ENCODE data around the gene NMNAT1.
"Not testable (repeated sequence)": the region's sequence is repeated elsewhere in the genome, so short reads cannot be mapped to it uniquely, and the experiment has no call there.

NMNAT1 gene

DNA sequence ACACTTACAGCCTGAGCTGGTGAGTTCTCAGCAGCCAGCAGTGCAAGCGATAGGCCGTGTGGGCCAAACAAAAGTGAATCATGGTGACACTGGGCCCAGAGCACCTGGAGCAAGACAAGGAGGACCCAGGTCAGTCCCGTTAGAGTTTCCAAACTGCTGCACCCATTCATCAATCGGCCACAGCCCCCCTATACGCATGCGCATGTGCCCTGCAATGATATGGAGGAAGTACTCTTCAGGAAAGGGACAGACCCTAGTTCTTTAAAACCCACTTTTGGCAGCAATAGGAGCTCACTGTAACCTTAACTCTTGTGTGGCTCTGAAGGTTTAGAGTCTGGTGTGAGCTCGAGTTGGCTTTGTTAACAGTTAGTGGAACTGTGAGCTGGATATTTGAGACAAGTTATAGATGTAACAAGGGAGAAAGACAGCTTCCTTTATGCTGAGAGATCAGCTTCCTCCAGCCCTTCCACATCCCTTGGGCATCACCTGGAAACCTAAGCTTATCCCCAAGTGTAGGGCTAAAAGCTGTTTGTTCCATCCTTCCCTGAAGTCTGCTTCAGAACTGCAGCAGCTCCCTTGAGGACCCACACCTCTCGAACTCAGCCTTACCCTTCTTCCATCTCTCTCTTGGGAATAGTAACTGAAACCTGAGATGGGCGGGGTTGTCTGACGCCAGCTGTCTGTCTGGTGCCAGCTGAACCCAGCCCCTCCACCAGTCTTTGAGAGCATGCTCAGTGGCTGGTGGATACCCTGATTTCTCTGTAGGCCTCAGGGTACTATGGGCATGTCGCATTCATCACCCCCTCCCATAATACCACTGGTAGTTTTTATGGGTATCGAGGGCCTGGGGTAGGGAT lies 17.7 kb downstream of the NMNAT1 start:
- Mint-ChIP-seq H3K4me1 (peaks cover 18% of the 10 kb centered on the region), H3K27me3 (no peaks in the 10 kb centered on the region), H3K27ac (peak overlapping the region; percentile 79), H3K9me3 (no peaks in the 10 kb centered on the region), H3K36me3 (no peaks in the 10 kb centered on the region), H3K4me3 (peak overlapping the region; percentile 32)
- ATAC-seq = peak; percentile 96

DNA sequence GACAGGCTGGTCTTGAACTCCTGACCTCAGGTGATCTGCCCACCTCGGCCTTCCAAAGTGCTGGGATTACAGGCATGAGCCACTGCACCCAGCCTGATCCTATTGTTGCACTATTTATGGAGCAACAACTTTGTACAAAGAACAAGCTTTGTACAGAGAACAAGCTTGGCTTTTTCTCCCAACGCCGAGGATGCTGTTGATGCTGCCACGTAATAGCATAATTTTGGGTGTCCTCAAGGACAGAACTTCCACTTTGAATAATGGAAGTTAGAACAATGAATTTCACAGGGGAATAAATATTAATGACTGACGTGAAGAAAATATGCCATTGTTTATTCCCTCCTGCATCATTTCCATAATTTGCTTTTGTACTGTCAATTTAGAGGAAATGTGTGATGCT lies 41.0 kb downstream of the NMNAT1 start:
- no peak overlapping the region for H3K4me3 Mint-ChIP-seq
- H3K9me3 Mint-ChIP-seq = no peaks in the 10 kb centered on the region
- no peaks in the 10 kb centered on the region for H3K4me1 Mint-ChIP-seq
- no peak for ATAC-seq
- H3K36me3 Mint-ChIP-seq = peaks cover 21% of the 10 kb centered on the region
- no peaks in the 10 kb centered on the region for H3K27me3 Mint-ChIP-seq
- H3K27ac Mint-ChIP-seq = no peak overlapping the region

GRCh38 chr1:9985001-9985400 lies 41.7 kb downstream of the NMNAT1 start:
- peaks cover 21% of the 10 kb centered on the region for H3K36me3 Mint-ChIP-seq
- H3K4me1 Mint-ChIP-seq = no peaks in the 10 kb centered on the region
- no peak overlapping the region for H3K4me3 Mint-ChIP-seq
- H3K27me3 Mint-ChIP-seq = no peaks in the 10 kb centered on the region
- H3K9me3 Mint-ChIP-seq = no peaks in the 10 kb centered on the region
- no peak overlapping the region for H3K27ac Mint-ChIP-seq
- no peak for ATAC-seq

GRCh38 chr1:9989773-9990172 lies 46.5 kb downstream of the NMNAT1 start:
- H3K27ac Mint-ChIP-seq = no peak overlapping the region
- no peak overlapping the region for H3K4me3 Mint-ChIP-seq
- peaks cover 4% of the 10 kb centered on the region for H3K36me3 Mint-ChIP-seq
- H3K9me3 Mint-ChIP-seq = no peaks in the 10 kb centered on the region
- no peaks in the 10 kb centered on the region for H3K27me3 Mint-ChIP-seq
- no peaks in the 10 kb centered on the region for H3K4me1 Mint-ChIP-seq
- no peak for ATAC-seq

DNA sequence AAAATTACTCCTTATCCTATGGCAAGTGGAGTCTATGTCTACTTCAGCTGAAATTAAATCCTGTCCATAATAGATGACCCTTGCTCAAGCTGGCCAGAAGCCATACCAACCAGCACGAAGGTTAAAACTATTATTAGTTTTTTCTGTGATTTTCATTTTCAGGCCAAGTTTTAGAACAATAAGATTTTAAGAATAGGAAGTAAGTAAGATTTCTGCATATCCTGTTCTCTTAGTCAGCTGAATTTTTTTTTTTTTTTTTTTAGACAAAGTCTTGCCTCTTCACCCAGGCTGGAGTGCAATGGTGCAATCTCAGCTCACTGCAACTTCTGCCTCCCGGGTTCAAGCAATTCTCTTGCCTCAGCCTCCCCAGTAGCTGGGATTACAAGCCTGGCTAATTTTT lies 47.7 kb downstream of the NMNAT1 start:
- no peak overlapping the region for H3K27ac Mint-ChIP-seq
- no peak for ATAC-seq
- H3K9me3 Mint-ChIP-seq = no peaks in the 10 kb centered on the region
- H3K27me3 Mint-ChIP-seq = no peaks in the 10 kb centered on the region
- no peaks in the 10 kb centered on the region for H3K4me1 Mint-ChIP-seq
- H3K36me3 Mint-ChIP-seq = no peaks in the 10 kb centered on the region
- H3K4me3 Mint-ChIP-seq = no peak overlapping the region

DNA sequence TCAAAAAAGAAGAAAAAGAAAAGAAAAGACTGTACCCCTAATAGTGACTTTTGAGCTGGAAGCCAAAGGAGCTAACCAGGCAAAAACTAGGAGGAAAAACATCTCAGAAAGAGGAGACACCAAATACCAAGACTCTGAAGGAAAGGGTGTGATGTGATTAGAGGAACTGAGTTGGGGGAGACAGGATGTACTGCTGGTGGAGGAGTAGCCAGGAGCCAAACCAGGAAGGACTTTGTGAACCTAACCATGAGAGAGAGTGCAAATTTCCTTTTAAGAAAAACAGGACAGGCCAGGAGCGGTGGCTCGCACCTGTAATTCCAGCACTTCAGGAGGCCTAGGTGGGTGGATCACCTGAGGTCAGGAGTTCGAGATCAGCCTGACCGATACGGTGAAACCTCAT lies 49.6 kb downstream of the NMNAT1 start:
- Mint-ChIP-seq H3K27ac (no peak overlapping the region), H3K4me3 (no peak overlapping the region), H3K4me1 (no peaks in the 10 kb centered on the region), H3K36me3 (no peaks in the 10 kb centered on the region), H3K27me3 (peaks cover 15% of the 10 kb centered on the region), H3K9me3 (no peaks in the 10 kb centered on the region)
- ATAC-seq = no peak

DNA sequence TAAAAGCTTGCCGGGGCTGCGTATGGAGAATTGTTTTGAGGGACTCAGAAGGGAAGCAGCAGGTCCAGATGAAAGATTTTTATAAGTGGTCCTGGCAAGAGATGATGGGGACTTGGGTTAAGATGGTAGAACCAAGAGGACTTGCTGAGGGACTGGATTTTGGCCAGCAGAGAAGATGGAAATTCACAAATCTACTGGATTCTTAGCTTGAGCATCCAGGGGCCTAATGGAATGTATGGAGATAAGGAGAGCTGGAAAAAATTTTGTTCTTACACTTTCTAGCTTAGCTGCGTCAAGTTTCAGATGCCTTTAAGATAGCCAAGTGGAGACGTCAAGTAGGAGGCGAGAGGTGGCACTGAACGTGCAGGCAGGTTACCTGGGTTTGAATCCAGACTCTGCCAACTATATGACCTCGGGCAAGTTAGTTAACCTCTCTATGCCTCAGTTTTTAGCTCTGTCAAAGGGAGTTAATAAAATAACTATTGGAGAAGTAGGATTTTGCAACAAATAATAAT lies 50.3 kb downstream of the NMNAT1 start:
- Mint-ChIP-seq H3K27ac (no peak overlapping the region), H3K36me3 (no peaks in the 10 kb centered on the region), H3K27me3 (peaks cover 22% of the 10 kb centered on the region), H3K9me3 (no peaks in the 10 kb centered on the region), H3K4me1 (no peaks in the 10 kb centered on the region), H3K4me3 (no peak overlapping the region)
- no peak for ATAC-seq

- peaks cover 28% of the 10 kb centered on the region for H3K27me3 Mint-ChIP-seq
- no peak within 1 kb of the TSS for H3K27ac Mint-ChIP-seq
- ATAC-seq = peak; percentile 27
- no peaks in the 10 kb centered on the region for H3K36me3 Mint-ChIP-seq
- H3K4me1 Mint-ChIP-seq = no peaks in the 10 kb centered on the region
- H3K9me3 Mint-ChIP-seq = no peaks in the 10 kb centered on the region
- H3K4me3 Mint-ChIP-seq = peak within 1 kb of the TSS; percentile 77
These were observed 53.6 kb downstream of the NMNAT1 start, which contains the start of gene RBP7 for GRCh38 chr1:9996624-9997582. Gene RBP7, plus strand, starts transcription at chr1:9997228. Its CDS starts 31 bp downstream, at chr1:9997259.

GRCh38 chr1:10001016-10001665 lies 57.9 kb downstream of the NMNAT1 start:
- no peak for ATAC-seq
- no peaks in the 10 kb centered on the region for H3K9me3 Mint-ChIP-seq
- H3K4me3 Mint-ChIP-seq = no peak overlapping the region
- no peak overlapping the region for H3K27ac Mint-ChIP-seq
- H3K4me1 Mint-ChIP-seq = no peaks in the 10 kb centered on the region
- no peaks in the 10 kb centered on the region for H3K36me3 Mint-ChIP-seq
- peaks cover 52% of the 10 kb centered on the region for H3K27me3 Mint-ChIP-seq

- H3K36me3 Mint-ChIP-seq, H3K9me3 Mint-ChIP-seq, H3K4me3 Mint-ChIP-seq, ATAC-seq, H3K27ac Mint-ChIP-seq, H3K4me1 Mint-ChIP-seq: not testable (repeated sequence)
- peaks cover 25% of the 10 kb centered on the region for H3K27me3 Mint-ChIP-seq
These were observed 62.0 kb downstream of the NMNAT1 start for GRCh38 chr1:10005248-10005647.

DNA sequence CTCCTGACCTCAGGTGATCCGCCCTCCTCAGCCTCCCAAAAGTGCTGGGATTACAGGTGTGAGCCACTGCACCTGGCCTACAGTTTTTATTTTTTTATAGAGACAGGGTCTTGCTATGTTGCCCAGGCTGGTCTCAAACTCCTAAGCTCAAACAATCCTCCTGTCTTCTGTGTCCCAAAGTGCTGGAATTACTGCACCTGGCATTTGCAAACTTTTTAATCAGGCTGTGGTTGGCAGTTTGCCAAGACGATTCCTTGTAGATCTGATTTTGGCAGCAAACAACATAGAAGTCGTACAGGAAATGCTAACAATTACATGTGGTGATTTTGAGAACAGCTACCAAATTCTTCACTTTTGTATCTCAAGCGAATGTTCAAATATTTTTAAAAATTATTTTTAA lies 63.9 kb downstream of the NMNAT1 start:
- Mint-ChIP-seq H3K4me1 (no peaks in the 10 kb centered on the region), H3K4me3 (no peak overlapping the region), H3K9me3 (no peaks in the 10 kb centered on the region), H3K27me3 (peaks cover 25% of the 10 kb centered on the region), H3K27ac (no peak overlapping the region), H3K36me3 (no peaks in the 10 kb centered on the region)
- ATAC-seq = no peak

DNA sequence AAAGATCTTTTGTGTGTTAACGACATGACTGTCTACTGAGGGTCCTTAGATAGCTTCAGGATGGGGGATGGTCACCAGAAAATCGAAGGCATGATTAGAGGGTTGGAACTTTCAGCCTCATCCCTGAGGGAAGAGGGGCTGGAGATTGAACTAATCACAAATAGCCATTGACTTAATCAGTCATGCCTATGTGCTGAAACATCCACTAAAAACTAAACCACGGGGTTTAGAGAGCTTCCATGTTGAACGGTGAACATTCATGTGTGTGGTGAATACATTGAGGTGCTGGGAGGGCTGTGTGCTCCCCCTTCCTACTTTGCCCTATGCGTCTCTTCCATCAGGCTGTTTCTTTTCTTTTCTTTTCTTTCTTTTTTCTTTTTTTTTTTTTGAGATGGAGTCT lies 70.7 kb downstream of the NMNAT1 start:
- Mint-ChIP-seq H3K27ac (no peak overlapping the region), H3K4me3 (no peak overlapping the region), H3K4me1 (peaks cover 6% of the 10 kb centered on the region), H3K36me3 (no peaks in the 10 kb centered on the region), H3K27me3 (no peaks in the 10 kb centered on the region), H3K9me3 (no peaks in the 10 kb centered on the region)
- no peak for ATAC-seq

DNA sequence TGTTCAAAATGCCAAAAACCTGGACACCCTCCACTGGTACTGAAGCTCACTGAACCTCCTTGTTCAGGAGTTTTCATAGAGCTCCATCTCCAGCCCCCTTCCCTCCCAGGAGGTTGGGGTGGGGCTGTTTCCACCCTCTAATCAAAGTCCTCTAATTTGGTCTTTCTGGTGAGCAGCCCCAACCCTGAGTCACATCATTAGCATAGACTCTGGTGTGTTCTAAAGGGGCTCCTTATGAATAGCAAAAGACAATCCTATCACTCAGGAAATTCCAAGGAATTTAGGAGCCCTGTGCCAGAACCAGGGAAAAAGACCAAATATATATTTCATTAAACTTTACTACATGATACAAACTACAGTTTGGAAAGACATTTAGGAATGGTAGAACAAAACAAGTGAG lies 76.3 kb downstream of the NMNAT1 start:
- ATAC-seq = no peak

DNA sequence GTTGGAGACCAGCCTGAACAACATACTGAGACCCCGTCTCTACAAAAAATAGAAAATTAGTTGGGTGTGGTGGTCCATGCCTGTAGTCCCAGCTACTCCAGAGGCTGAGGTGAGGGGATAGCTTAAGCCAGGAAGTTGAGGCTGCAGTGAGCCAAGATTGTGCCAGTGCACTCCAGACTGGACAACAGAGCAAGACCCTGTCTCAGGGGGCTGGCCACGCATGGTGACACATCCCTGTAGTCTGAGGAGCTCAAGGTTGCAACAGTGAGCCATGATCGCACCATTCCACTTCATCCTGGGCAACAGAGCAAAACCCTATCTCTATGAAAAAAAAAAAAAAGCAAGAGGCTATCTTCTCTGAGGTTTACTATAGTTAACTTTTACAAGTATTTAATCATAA lies 76.8 kb downstream of the NMNAT1 start:
- Mint-ChIP-seq H3K27ac (no peak overlapping the region), H3K27me3 (no peaks in the 10 kb centered on the region), H3K4me3 (no peak overlapping the region), H3K4me1 (peaks cover 7% of the 10 kb centered on the region), H3K36me3 (no peaks in the 10 kb centered on the region), H3K9me3 (no peaks in the 10 kb centered on the region)
- ATAC-seq = no peak

More for the DNA sequence above, 76.3 kb downstream of the NMNAT1 start:
- Mint-ChIP-seq H3K27me3 (no peaks in the 10 kb centered on the region), H3K4me1 (peaks cover 7% of the 10 kb centered on the region), H3K36me3 (no peaks in the 10 kb centered on the region), H3K4me3 (no peak overlapping the region), H3K9me3 (no peaks in the 10 kb centered on the region), H3K27ac (peak overlapping the region; percentile 54)

GRCh38 chr1:10020678-10021077 lies 77.4 kb downstream of the NMNAT1 start:
- not testable (repeated sequence) for H3K27me3 Mint-ChIP-seq, H3K36me3 Mint-ChIP-seq, ATAC-seq, H3K27ac Mint-ChIP-seq, H3K9me3 Mint-ChIP-seq, H3K4me1 Mint-ChIP-seq, H3K4me3 Mint-ChIP-seq
